Measurements from ENCODE around the gene MACROD2.

GRCh38 chr20:14951105-14951504, 955.8 kb downstream of the MACROD2 start:
- TF ChIP-seq CTCF (IDR thresholded peaks at IDR 0.05) (no peak), ZFX (IDR thresholded peaks at IDR 0.05; ENCODE audit: borderline replicate concordance) (no peak)
